WTC11 (cell line): ENCODE results near the gene STIP1. TPM values are rescaled to one million over a fixed set of nuclear protein-coding genes. Genes with fewer than 3 reads are reported as not detected.

ENCODE experiments used
- ATAC-seq: fragments of 200-7000 bp; cut with Tn5 transposase; 2 replicates; pipeline ENCODE4 v1.10.0; 2021; ENCODE audit warnings: mild to moderate bottlenecking, moderate library complexity
- CTCF ChIA-PET: fragments of 300-600 bp; sonication (Branson Sonifier 250); formaldehyde crosslinking; loops from one replicate; lab custom pipeline; 2021; ENCODE audit warnings: antibody characterized with exemption; lab: Charles Lee
- POLR2A ChIA-PET: fragments of 350-600 bp; sonication (Branson Sonifier 250); formaldehyde crosslinking; loops from one replicate; lab custom pipeline; 2021; ENCODE audit warnings: antibody characterized with exemption; lab: Charles Lee
- DNase-seq: peaks from one replicate; pipeline ENCODE4 v3.0.0; 2021; ENCODE audit warnings: low spot score
- H3K27ac Mint-ChIP-seq: 2 replicates; pipeline ENCODE4 v1.8.0; 2021; ENCODE audit warnings: mixed read lengths
- H3K27me3 Mint-ChIP-seq: 2 replicates; pipeline ENCODE4 v1.8.0; 2021; ENCODE audit warnings: low read depth, mild to moderate bottlenecking, moderate library complexity, mixed read lengths
- H3K36me3 Mint-ChIP-seq: 2 replicates; pipeline ENCODE4 v1.8.0; 2021; ENCODE audit warnings: mixed read lengths
- H3K4me1 Mint-ChIP-seq: 2 replicates; pipeline ENCODE4 v1.8.0; 2022; ENCODE audit warnings: mixed read lengths
- H3K4me3 Mint-ChIP-seq: 2 replicates; pipeline ENCODE4 v1.8.0; 2021; ENCODE audit warnings: mild to moderate bottlenecking, moderate library complexity, mixed read lengths
- H3K9me3 Mint-ChIP-seq: 2 replicates; pipeline ENCODE4 v1.8.0; 2021; ENCODE audit warnings: mixed read lengths
- AFF4 ChIP-seq: sonication (generic); formaldehyde crosslinking; IDR thresholded peaks from 2 replicates; pipeline ENCODE4 v1.8.1; 2023; ENCODE audit warnings: mild to moderate bottlenecking, missing genetic modification reagents, borderline replicate concordance
- ARID4B ChIP-seq: sonication (generic); formaldehyde crosslinking; IDR thresholded peaks from 2 replicates; pipeline ENCODE4 v1.8.0; 2023; ENCODE audit warnings: missing genetic modification reagents, mild to moderate bottlenecking, borderline replicate concordance
- GRHL2 ChIP-seq: fragments of 250-450 bp; sonication (Bioruptor Pico); IDR thresholded peaks from 2 replicates; pipeline ENCODE4 v1.8.0; 2022; ENCODE audit warnings: mild to moderate bottlenecking, moderate library complexity; ENCODE audit not compliant: insufficient replicate concordance, severe bottlenecking
- JAZF1 ChIP-seq: fragments of 250-450 bp; sonication (Bioruptor Pico); IDR thresholded peaks from 2 replicates; pipeline ENCODE4 v1.9.0; 2021; ENCODE audit warnings: moderate library complexity, mild to moderate bottlenecking, inconsistent platforms
- MAX ChIP-seq: sonication (generic); formaldehyde crosslinking; IDR thresholded peaks from 2 replicates; pipeline ENCODE4 v1.8.0; 2022; ENCODE audit warnings: mild to moderate bottlenecking, missing genetic modification reagents
- NFATC4 ChIP-seq: fragments of 250-450 bp; sonication (Bioruptor Pico); IDR thresholded peaks from 2 replicates; pipeline ENCODE4 v1.9.0; 2021; ENCODE audit warnings: mild to moderate bottlenecking
- NFYB ChIP-seq: sonication (generic); formaldehyde crosslinking; conservative IDR thresholded peaks from 2 replicates; pipeline ENCODE4 v1.8.0; 2022; ENCODE audit warnings: low read depth, missing genetic modification reagents
- PREB ChIP-seq: sonication (generic); formaldehyde crosslinking; IDR thresholded peaks from 2 replicates; pipeline ENCODE4 v1.8.1; 2022; ENCODE audit warnings: mild to moderate bottlenecking, missing genetic modification reagents, moderate library complexity, borderline replicate concordance
- RELA ChIP-seq: sonication (generic); formaldehyde crosslinking; IDR thresholded peaks from 2 replicates; pipeline ENCODE4 v1.8.1; 2022; ENCODE audit warnings: missing genetic modification reagents, mild to moderate bottlenecking, borderline replicate concordance
- SMAD4 ChIP-seq: sonication (generic); formaldehyde crosslinking; IDR thresholded peaks from 2 replicates; pipeline ENCODE4 v1.8.0; 2022; ENCODE audit warnings: mild to moderate bottlenecking, missing genetic modification reagents
- TCF7 ChIP-seq: sonication (generic); formaldehyde crosslinking; IDR thresholded peaks from 2 replicates; pipeline ENCODE4 v1.8.0; 2022; ENCODE audit warnings: mild to moderate bottlenecking, low read depth, missing genetic modification reagents, moderate library complexity
- ZNF281 ChIP-seq: sonication (generic); formaldehyde crosslinking; IDR thresholded peaks from 2 replicates; pipeline ENCODE4 v1.8.0; 2023; ENCODE audit warnings: mild to moderate bottlenecking, missing genetic modification reagents
- total RNA-seq: library from RNA; stranded (reverse); gene quantifications from 3 replicates; pipeline ENCODE4 v1.2.3, GENCODE V29; 2021

STIP1 gene
- total RNA-seq, 1 experiment from 2014 or later, result 296 TPM

- CTCF ChIA-PET, result no interaction called here
Measured at GRCh38 chr11:64220798-64221197, 34.8 kb downstream of the STIP1 start.

More at GRCh38 chr11:64220798-64221197, 34.8 kb downstream of the STIP1 start:
- POLR2A ChIA-PET, result interaction anchor here (0.6 kb wide), 1 partner anchor 43 kb away, joined by 5 read pairs; no protein-coding TSS in a partner anchor
- no peaks in the 10 kb centered on the region for H3K9me3 Mint-ChIP-seq
- no peak for ATAC-seq
- H3K4me1 Mint-ChIP-seq, result peaks cover 8% of the 10 kb centered on the region
- no peak overlapping the region for H3K4me3 Mint-ChIP-seq
- H3K36me3 Mint-ChIP-seq, result peaks cover 3% of the 10 kb centered on the region; the same call in 1 of the 2 replicates
- H3K27me3 Mint-ChIP-seq, result no peaks in the 10 kb centered on the region
- no peak overlapping the region for H3K27ac Mint-ChIP-seq
- TF ChIP-seq AFF4 (CRISPR knock-in tag) (no peak), ARID4B (CRISPR knock-in tag) (no peak), RELA (CRISPR knock-in tag) (no peak), ZNF281 (no peak), NFYB (CRISPR knock-in tag) (no peak), MAX (CRISPR knock-in tag) (no peak), JAZF1 (CRISPR knock-in tag) (no peak), TCF7 (CRISPR knock-in tag) (no peak), NFATC4 (CRISPR knock-in tag) (no peak), PREB (CRISPR knock-in tag) (no peak), GRHL2 (no peak), SMAD4 (CRISPR knock-in tag) (no peak)
- TF ChIP-seq, all 79 proteins: peak for 0
- no peak for DNase-seq
